K562 (cell line): ENCODE measurements around the gene SLITRK2. TPM values are rescaled to one million over a fixed set of nuclear protein-coding genes. Genes with fewer than 3 reads are reported as not detected.

Source experiments
- ATAC-seq: fragments of 200-7000 bp; cut with Tn5 transposase; 3 replicates; pipeline ENCODE4 v1.9.1; 2020; ENCODE audit warnings: moderate library complexity
- BruUV-seq: library from RNA; stranded (reverse); fragments of 400-500 nt; replicated peaks from 2 replicates; lab custom pipeline; 2021; lab: Mats Ljungman, UMichigan
- CTCF ChIA-PET: fragments of 300-600 bp; formaldehyde crosslinking; extraction: SDS; loops from one replicate; lab custom pipeline; 2021; ENCODE audit warnings: low intra/inter-chr PET ratio; lab: Yijun Ruan, JAX
- POLR2A ChIA-PET: fragments of 300-600, 350-650 bp; sonication (Branson Sonifier 250); formaldehyde crosslinking; extraction: SDS; loops from one replicate; lab custom pipeline; 2021; ENCODE audit warnings: antibody characterized with exemption, inconsistent platforms; lab: Yijun Ruan, JAX
- DNase-seq, 4 experiments: peaks; one replicate each; pipeline versions ENCODE4 v3.0.0 to v3.0.0-alpha.2; 2011 to 2018; ENCODE audit warnings: low spot score in 3 of 4, mixed read lengths in 3 of 4; ENCODE audit errors: extremely low read depth in 1 of 4
- FAIRE-seq: peaks from 2 replicates; lab custom pipeline; 2011; peaks lifted over from hg19 to GRCh38; lab: Jason Lieb, UNC
- H2AFZ ChIP-seq: 2 replicates; pipeline ENCODE4 v1.6.0; 2011; ENCODE audit warnings: low read depth, low read length, control low read depth, inconsistent platforms
- H3K27ac ChIP-seq: fragments of 200-600 bp; 3 replicates; pipeline ENCODE4 v1.8.0; 2011; ENCODE audit warnings: low read depth, mild to moderate bottlenecking, control low read depth, inconsistent platforms, low read length, moderate library complexity, mixed read lengths; ENCODE audit errors: extremely low read depth
- H3K27me3 ChIP-seq, 2 experiments: fragments of 300-600 bp in 1 of 2; 2 replicates in 1 of 2; 3 replicates in 1 of 2; pipeline versions ENCODE4 v1.6.0 to v1.8.0; 2011; ENCODE audit warnings: inconsistent platforms in 2 of 2, low read length in 2 of 2, mild to moderate bottlenecking in 1 of 2, mixed read lengths in 1 of 2, moderate library complexity in 1 of 2; ENCODE audit not compliant: control insufficient read depth in 2 of 2, insufficient read depth in 2 of 2
- H3K36me3 ChIP-seq: fragments of 300-600 bp; 3 replicates; pipeline ENCODE4 v1.8.0; 2011; ENCODE audit warnings: mild to moderate bottlenecking, low read length, inconsistent platforms; ENCODE audit not compliant: control insufficient read depth, insufficient read depth
- H3K4me1 ChIP-seq, 2 experiments: fragments of 200-600 bp in 1 of 2; replicated peaks in 1 of 2; 2 replicates in 1 of 2; 3 replicates in 1 of 2; pipeline versions ENCODE4 v1.5.1 to v1.8.0; 2011; ENCODE audit warnings: inconsistent platforms in 2 of 2, low read length in 2 of 2, mild to moderate bottlenecking in 1 of 2, mixed read lengths in 1 of 2, moderate library complexity in 1 of 2; ENCODE audit not compliant: control insufficient read depth in 2 of 2, insufficient read depth in 2 of 2
- H3K4me2 ChIP-seq: 2 replicates; pipeline ENCODE4 v1.6.1; 2011; ENCODE audit warnings: low read length, control low read depth, inconsistent platforms, mixed read lengths; ENCODE audit not compliant: insufficient read depth
- H3K4me3 ChIP-seq: fragments of 200-600 bp; sonication (generic), shearing (Covaris generic); 2 replicates; pipeline ENCODE4 v1.5.1; 2016; ENCODE audit warnings: control low read depth, inconsistent platforms
- H3K79me2 ChIP-seq: fragments of 200-600 bp; 3 replicates; pipeline ENCODE4 v1.8.0; 2011; ENCODE audit warnings: low read length, inconsistent platforms; ENCODE audit not compliant: control insufficient read depth, insufficient read depth
- H3K9ac ChIP-seq, 2 experiments: 2 replicates each; pipeline versions ENCODE4 v1.6.0 to v1.6.1; 2011; ENCODE audit warnings: low read depth in 2 of 2, low read length in 2 of 2, control low read depth in 1 of 2, inconsistent platforms in 1 of 2, mild to moderate bottlenecking in 1 of 2, mixed read lengths in 1 of 2; ENCODE audit not compliant: insufficient read depth in 1 of 2
- H3K9me1 ChIP-seq: one replicate; pipeline ENCODE4 v1.6.0; 2011; ENCODE audit warnings: inconsistent platforms, mild to moderate bottlenecking, low read length, moderate library complexity; ENCODE audit not compliant: control insufficient read depth, insufficient read depth
- H3K9me3 ChIP-seq: replicated peaks from 2 replicates; pipeline ENCODE4 v1.5.1; 2011; ENCODE audit warnings: low read depth, low read length, inconsistent platforms; ENCODE audit not compliant: control insufficient read depth, insufficient read depth
- H4K20me1 ChIP-seq: replicated peaks from 2 replicates; pipeline ENCODE4 v1.6.1; 2011; ENCODE audit warnings: low read length, inconsistent platforms, mixed read lengths; ENCODE audit not compliant: control insufficient read depth, insufficient read depth
- ESRRA ChIP-seq: fragments of 450-650 bp; IDR thresholded peaks from 2 replicates; pipeline ENCODE4 v1.6.1; 2014; ENCODE audit warnings: low read depth, mild to moderate bottlenecking, moderate library complexity, borderline replicate concordance
- JUNB ChIP-seq: fragments of 450-650 bp; formaldehyde crosslinking; conservative IDR thresholded peaks from 2 replicates; pipeline ENCODE4 v1.4.0; 2020; ENCODE audit warnings: mild to moderate bottlenecking
- NFRKB ChIP-seq: fragments of 450-650 bp; IDR thresholded peaks from 2 replicates; pipeline ENCODE4 v1.6.1; 2016; ENCODE audit warnings: low read depth
- PCBP2 ChIP-seq: fragments of 200-400 bp; formaldehyde crosslinking; IDR thresholded peaks from 2 replicates; pipeline ENCODE4 v1.6.1; 2018; ENCODE audit warnings: low read length, low read depth, mild to moderate bottlenecking, moderate library complexity; ENCODE audit not compliant: poor library complexity, severe bottlenecking
- RBM22 ChIP-seq: fragments of 200-400 bp; formaldehyde crosslinking; IDR thresholded peaks from 2 replicates; pipeline ENCODE4 v1.6.1; 2018; ENCODE audit warnings: low read length, low read depth; ENCODE audit not compliant: poor library complexity, severe bottlenecking
- ZNF324 ChIP-seq: fragments of 250-450 bp; sonication (Bioruptor Pico); IDR thresholded peaks from 2 replicates; pipeline ENCODE4 v1.4.0; 2020; ENCODE audit warnings: mild to moderate bottlenecking
- WGBS: fragments of 100-300 bp; shearing (Covaris generic); methylation state at CpG from one replicate; pipeline ENCODE4 v1.1.6; 2016; ENCODE audit warnings: low coverage, mixed read lengths; ENCODE audit not compliant: insufficient coverage; ENCODE audit errors: missing lambda C conversion rate; 5-methylcytosine and 5-hydroxymethylcytosine counted together
- in situ Hi-C: fragments of 300-500 bp; cut with MboI; formaldehyde crosslinking; loops from 4 replicates; pipeline ENCODE4 v1.15.0; 2018; ENCODE audit warnings: inconsistent platforms, mixed read lengths
- intact Hi-C: fragments of 100-400 bp; cut with micrococcal nuclease; formaldehyde crosslinking; loops from 2 replicates; pipeline ENCODE4 v1.14.2; 2022
- polyA plus RNA-seq, 8 experiments: library from polyadenylated mRNA; depleted of rRNA in 4 of 8; stranded (reverse) in 5 of 8; unstranded in 3 of 8; fragments of >200 nt; fragmentation: Nextera tagmentation in 2 of 8; fragmentation: Illumina TruSeq in 1 of 8; extraction: Ambion mirVana in 2 of 8; extraction: Trizol in 1 of 8; gene quantifications; 2 replicates each; pipeline versions ENCODE4 v1.2.1 to v1.2.3, GENCODE V29; 2011 to 2014; ENCODE audit warnings: inconsistent platforms in 1 of 8, missing spikeins in 1 of 8
- total RNA-seq, 7 experiments: library from RNA; depleted of rRNA in 6 of 7; stranded (reverse); fragments of >200 nt in 6 of 7; fragmentation: Illumina TruSeq in 2 of 7; extraction: Trizol in 2 of 7; gene quantifications; 2 replicates each; pipeline versions ENCODE4 v1.2.1 to v1.2.3, GENCODE V29; 2011 to 2021; ENCODE audit warnings: low replicate concordance in 1 of 7
- TF ChIP-seq, protein P1 (sequence below): fragments of 250-450 bp; sonication (Bioruptor Pico); IDR thresholded peaks from 2 replicates; pipeline ENCODE4 v1.4.0; 2020; ENCODE audit warnings: mild to moderate bottlenecking
- TF ChIP-seq, protein P2 (sequence below): fragments of 250-450 bp; sonication (Bioruptor Pico); IDR thresholded peaks from 2 replicates; pipeline ENCODE4 v1.8.0; 2021; ENCODE audit warnings: moderate library complexity, mild to moderate bottlenecking, inconsistent platforms

SLITRK2 gene
- total and polyA plus RNA-seq, 9 of the 15 experiments (the other 6 are each of a cell fraction or from before 2014, with no cell fraction given), result not detected

DNA sequence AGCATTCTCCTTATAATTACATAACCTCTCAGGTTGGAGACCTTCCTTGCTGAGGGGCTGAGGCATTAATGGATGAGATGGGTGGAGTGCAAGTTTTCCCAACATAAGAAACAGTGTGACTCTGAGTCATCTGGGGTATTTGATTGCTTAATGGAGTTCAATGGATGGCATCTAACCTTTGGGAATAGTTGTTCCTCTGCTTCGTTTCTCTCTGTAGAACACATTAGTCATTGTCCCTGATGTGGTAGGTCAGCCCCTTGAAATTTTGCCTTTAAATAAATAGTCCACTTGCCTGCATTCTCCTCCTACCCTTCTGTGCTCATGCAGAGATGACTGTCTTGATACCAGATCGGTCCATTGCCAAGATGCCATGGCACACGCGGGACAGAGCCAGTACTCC, 38.6 kb downstream of the SLITRK2 start:
- POLR2A ChIA-PET, result no interaction called here
- Histone ChIP-seq H3K36me3 (no peaks in the 10 kb centered on the region), H3K9ac (no peak overlapping the region), H3K27ac (no peak overlapping the region), H3K27me3 (no peaks in the 10 kb centered on the region), H3K79me2 (no peaks in the 10 kb centered on the region), H3K4me1 (no peaks in the 10 kb centered on the region), H3K4me3 (no peak overlapping the region), H3K9me3 (no peaks in the 10 kb centered on the region), H3K9me1 (no peaks in the 10 kb centered on the region), H2AFZ (no peak overlapping the region), H4K20me1 (no peaks in the 10 kb centered on the region), H3K4me2 (no peak overlapping the region)
- intact Hi-C loops (no loop called here), in situ Hi-C loops (no loop called here)
- DNase-seq (no peak), ATAC-seq (no peak), FAIRE-seq (no peak)
- no peak for TF ChIP-seq ESRRA
- TF ChIP-seq RBM22, result no peak
- CTCF ChIA-PET, result no interaction called here
- 5% methylated on average over 4 of the region's 4 CpGs for WGBS
- BruUV-seq, result no TSS peak

DNA sequence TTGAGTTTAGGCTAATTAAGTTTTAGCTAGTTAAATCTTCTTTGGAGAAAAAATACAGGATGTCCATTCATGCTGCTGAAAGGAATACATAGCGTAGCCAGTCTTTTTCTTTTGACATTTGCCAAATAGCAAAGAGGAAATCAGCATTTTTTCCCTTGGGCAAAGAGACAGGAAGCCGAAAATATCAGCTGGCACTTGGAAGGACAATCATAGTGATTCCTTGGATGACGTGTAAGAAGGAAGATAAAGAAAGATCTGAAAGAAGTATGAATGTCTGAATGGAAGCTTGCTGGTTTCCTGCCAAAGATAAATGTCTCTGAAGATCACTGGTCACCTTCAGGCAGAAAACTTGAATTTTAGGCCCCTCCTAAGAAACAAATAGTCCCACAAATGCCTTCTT, 44.2 kb downstream of the SLITRK2 start:
- H3K27me3 ChIP-seq, result no peaks in the 10 kb centered on the region
- no peaks in the 10 kb centered on the region for H3K36me3 ChIP-seq
- POLR2A ChIA-PET, result no interaction called here
- no peak for FAIRE-seq
- no peak overlapping the region for H3K4me2 ChIP-seq
- in situ Hi-C loops, result no loop called here
- H3K4me3 ChIP-seq, result no peak overlapping the region
- H3K4me1 ChIP-seq, result no peaks in the 10 kb centered on the region
- no peaks in the 10 kb centered on the region for H3K9me3 ChIP-seq
- BruUV-seq, result no TSS peak
- no peak overlapping the region for H2AFZ ChIP-seq
- no peaks in the 10 kb centered on the region for H4K20me1 ChIP-seq
- no peak for ATAC-seq
- CTCF ChIA-PET, result no interaction called here
- no peaks in the 10 kb centered on the region for H3K79me2 ChIP-seq
- no peak for DNase-seq
- intact Hi-C loops, result no loop called here
- 0% methylated on average over 3 of the region's 3 CpGs for WGBS
- H3K9ac ChIP-seq, result no peak overlapping the region
- no peak overlapping the region for H3K27ac ChIP-seq
- H3K9me1 ChIP-seq, result no peaks in the 10 kb centered on the region
- TF ChIP-seq, protein P1, sequence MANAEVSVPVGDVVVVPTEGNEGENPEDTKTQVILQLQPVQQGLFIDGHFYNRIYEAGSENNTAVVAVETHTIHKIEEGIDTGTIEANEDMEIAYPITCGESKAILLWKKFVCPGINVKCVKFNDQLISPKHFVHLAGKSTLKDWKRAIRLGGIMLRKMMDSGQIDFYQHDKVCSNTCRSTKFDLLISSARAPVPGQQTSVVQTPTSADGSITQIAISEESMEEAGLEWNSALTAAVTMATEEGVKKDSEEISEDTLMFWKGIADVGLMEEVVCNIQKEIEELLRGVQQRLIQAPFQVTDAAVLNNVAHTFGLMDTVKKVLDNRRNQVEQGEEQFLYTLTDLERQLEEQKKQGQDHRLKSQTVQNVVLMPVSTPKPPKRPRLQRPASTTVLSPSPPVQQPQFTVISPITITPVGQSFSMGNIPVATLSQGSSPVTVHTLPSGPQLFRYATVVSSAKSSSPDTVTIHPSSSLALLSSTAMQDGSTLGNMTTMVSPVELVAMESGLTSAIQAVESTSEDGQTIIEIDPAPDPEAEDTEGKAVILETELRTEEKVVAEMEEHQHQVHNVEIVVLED (CRISPR knock-in tag), result no peak
- TF ChIP-seq ZNF324 (CRISPR knock-in tag) (no peak), JUNB (CRISPR knock-in tag) (no peak), NFRKB (no peak), PCBP2 (no peak)
- TF ChIP-seq, protein P2, sequence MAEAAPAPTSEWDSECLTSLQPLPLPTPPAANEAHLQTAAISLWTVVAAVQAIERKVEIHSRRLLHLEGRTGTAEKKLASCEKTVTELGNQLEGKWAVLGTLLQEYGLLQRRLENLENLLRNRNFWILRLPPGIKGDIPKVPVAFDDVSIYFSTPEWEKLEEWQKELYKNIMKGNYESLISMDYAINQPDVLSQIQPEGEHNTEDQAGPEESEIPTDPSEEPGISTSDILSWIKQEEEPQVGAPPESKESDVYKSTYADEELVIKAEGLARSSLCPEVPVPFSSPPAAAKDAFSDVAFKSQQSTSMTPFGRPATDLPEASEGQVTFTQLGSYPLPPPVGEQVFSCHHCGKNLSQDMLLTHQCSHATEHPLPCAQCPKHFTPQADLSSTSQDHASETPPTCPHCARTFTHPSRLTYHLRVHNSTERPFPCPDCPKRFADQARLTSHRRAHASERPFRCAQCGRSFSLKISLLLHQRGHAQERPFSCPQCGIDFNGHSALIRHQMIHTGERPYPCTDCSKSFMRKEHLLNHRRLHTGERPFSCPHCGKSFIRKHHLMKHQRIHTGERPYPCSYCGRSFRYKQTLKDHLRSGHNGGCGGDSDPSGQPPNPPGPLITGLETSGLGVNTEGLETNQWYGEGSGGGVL (CRISPR knock-in tag), result no peak
